GM12872 (cell line): ENCODE data around the gene RAPSN.

Experiments
- TF ChIP-seq, protein P1 (sequence below): IDR thresholded peaks from 3 replicates; pipeline ENCODE4 v1.5.1; 2011; ENCODE audit warnings: low read depth, mild to moderate bottlenecking, low read length, moderate library complexity; ENCODE audit not compliant: insufficient read depth

The RAPSN gene

GRCh38 chr11:47394322-47395222 is 54.4 kb downstream of the RAPSN start:
- TF ChIP-seq, protein P1, sequence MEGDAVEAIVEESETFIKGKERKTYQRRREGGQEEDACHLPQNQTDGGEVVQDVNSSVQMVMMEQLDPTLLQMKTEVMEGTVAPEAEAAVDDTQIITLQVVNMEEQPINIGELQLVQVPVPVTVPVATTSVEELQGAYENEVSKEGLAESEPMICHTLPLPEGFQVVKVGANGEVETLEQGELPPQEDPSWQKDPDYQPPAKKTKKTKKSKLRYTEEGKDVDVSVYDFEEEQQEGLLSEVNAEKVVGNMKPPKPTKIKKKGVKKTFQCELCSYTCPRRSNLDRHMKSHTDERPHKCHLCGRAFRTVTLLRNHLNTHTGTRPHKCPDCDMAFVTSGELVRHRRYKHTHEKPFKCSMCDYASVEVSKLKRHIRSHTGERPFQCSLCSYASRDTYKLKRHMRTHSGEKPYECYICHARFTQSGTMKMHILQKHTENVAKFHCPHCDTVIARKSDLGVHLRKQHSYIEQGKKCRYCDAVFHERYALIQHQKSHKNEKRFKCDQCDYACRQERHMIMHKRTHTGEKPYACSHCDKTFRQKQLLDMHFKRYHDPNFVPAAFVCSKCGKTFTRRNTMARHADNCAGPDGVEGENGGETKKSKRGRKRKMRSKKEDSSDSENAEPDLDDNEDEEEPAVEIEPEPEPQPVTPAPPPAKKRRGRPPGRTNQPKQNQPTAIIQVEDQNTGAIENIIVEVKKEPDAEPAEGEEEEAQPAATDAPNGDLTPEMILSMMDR = no peak

- TF ChIP-seq, protein P1 = no peak
These were observed 55.0 kb downstream of the RAPSN start for GRCh38 chr11:47394050-47394321.

- TF ChIP-seq, protein P1 = no peak
These were observed 55.5 kb downstream of the RAPSN start for GRCh38 chr11:47393163-47394049.

DNA sequence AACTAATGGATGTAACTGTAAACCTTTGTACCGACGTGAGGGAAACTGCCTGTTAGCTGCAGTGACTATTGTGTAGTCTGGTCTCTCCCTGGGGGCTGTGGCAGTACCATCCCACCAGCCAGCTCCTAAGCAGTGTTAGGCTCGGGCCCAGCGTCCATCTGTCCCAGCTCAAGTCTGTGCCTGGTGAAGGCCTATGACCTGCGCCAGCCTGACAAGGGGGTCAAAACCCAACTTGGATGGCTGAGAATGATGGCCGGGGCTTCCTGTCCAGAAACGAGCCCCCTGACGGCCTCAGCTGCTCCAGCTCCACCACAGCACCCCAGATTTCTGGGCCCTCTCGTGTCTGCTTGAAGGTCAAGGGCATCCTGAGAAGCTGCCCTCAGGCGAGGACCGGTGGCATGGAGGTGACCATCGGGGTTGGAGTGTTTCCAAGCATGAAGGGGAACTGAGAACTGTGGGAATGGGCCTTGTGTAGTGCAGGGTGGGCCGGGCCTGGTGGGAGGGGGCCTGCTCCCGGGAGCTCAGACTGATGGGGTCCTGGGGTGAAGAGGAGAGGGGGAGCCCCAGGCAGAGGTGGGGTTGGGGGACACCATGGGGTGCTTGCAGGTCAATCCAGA is 56.3 kb downstream of the RAPSN start:
- TF ChIP-seq, protein P1 = no peak

DNA sequence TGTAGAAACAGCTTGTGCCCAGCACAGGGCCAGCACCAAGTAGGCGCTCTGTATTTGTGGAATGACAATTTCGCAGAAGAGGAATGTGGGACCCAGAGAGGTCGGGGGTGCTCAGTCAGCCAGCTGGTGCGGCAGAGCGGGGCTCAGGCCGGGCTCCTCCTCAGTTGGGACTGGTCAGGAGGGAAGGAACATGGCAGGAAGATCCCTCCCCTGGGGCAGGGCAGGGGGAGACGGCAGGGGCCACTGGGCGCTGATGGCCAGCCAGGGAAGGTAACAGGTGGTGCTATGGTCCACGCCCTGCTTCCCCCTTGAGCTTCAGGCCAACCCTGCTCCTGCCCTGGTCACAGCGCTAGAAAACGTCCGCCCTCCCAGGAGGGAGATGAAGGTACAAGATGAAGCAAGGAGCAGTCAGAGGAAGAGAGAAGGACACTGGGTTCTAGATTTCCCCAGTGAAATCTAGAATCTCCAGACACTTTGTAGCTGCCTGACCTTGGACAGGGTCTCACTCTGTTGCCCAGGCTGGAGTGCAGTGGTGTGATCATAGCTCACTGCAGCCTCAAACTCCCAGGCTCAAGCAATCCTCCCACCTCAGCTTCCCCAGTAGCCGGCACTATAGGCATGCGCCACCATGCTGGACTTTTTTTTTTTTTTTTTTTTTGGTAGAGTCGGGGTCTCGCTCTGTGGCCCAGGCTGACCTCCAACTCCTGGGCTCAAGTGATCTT is 57.1 kb downstream of the RAPSN start:
- TF ChIP-seq, protein P1 = no peak

DNA sequence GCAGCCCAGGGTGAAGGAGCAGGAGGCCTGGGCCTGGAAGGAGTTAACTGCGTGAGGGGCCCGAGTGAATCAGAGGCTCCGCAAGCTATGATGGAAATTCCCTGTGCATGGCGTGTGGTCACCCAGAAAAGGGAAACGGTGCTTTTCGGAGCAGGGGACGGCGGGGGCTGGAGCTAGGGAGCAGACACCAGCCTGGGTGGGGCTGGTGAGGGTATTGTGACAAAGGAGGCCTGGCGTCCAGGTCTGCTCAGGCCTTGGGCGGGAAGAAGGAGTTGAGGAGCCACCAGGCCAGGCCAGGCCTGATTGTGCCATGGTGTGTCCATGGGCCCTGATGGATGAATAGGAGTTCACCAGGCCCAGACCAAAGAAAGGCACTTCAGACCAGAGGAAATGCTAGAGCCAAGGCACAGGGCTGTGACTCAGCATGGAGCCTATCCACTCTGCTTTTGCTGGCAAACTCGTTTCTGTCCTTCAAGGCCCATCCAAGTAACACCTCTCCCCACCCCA is 57.8 kb downstream of the RAPSN start:
- TF ChIP-seq, protein P1 = no peak
